A204.1 (cell line): ENCODE measurements around the gene HMGB4.

ENCODE experiments used
- FAIRE-seq: peaks from 2 replicates; lab custom pipeline; 2012; peaks lifted over from hg19 to GRCh38; lab: Jason Lieb, UNC

HMGB4 gene

GRCh38 chr1:33863779-33864178 lies at the start of gene HMGB4:
HMGB4 (plus strand) TSS chr1:33864079; CDS start chr1:33864192, 113 bp downstream.
- FAIRE-seq, result no peak

DNA sequence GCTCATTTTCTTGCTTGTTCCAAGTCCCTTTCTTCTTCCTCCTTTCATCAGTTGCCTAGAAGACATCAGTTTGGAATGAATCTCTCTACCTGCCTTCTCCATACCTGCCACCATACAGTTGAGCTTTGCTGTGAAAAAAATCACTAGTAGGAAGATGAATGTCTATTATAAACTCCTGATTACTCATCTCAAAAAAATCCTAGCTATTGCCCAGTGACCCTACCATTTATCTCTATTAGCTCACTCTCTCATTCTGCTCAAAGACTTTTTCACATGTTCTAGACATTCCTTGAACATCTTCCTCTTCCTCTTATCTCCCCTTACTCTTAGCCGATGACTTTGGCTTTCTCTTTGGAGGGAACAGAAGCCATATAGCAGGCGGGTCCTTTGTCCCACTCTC lies 49.7 kb upstream of the HMGB4 start:
- no peak for FAIRE-seq

DNA sequence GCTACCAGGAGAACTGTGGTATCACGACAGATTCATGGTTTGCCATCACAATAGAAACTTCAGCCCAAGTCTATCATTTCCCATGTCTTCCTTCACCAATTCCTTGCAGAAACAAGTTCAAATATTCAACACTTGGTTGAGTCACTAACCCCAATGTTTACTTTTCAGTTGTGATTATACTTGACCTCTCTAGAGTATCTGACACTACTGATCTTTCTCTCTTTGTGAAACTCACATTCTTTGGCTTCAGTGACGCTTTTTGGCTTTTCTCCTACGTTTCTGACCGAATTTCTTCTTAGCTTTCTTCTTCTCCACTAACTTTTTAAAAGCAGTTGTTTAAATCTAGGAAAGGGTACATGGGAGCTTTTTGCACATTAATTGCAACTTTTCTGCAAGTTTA lies 48.8 kb upstream of the HMGB4 start:
- no peak for FAIRE-seq

- no peak for FAIRE-seq
Measured at GRCh38 chr1:33818071-33818470, 45.8 kb upstream of the HMGB4 start.

DNA sequence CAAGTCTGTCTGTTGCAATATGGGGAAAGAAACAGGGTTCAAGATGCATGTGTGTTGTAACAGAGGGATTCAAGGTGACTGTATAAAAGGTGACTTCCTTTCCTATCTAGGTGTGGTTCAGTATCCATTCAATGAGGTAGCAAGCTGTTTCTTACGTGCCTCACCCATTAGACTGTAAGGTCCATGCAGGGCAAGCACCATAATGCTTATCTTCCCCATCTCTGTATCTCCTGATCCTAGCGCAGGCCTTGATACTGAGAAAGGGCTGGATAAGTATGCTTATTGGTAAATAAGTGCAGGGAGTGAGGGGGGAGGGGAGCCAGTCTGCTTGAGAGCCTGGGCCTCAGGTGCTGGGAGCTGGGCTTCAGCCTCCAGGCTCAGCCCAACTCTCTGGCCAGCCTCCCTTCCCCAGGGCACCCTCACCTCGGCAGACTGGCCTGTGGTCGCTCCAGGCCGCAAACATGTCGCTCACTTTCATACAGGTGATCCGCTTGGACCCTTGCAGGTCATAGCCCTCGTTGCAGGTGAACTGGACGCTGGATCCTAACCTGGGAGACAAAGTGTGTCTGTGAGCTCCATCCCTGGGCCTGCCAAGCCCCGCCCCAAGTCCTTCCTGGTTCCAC lies 44.5 kb upstream of the HMGB4 start:
- FAIRE-seq, result no peak

- FAIRE-seq, result no peak
Measured at GRCh38 chr1:33819913-33820311, 44.0 kb upstream of the HMGB4 start.

DNA sequence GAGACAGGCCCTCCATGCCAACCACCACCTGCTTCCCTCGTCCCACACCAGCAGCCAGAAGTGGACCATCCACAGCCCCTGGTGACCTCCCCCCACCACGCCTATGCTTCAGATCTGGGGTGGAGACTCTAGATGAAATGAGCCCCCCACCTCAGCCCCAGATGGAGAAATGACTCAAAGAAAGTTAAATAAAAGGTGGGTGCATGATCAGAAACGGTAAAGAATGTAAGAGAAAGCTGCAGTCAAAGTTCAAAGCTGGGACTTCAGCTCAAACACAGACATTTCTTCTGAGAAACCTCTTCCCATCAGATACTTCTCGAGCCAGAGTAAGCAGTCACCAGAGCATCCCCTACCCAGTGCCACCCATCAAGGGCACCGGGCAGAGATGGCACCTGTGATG lies 43.1 kb upstream of the HMGB4 start:
- no peak for FAIRE-seq

- FAIRE-seq, result no peak
Measured at GRCh38 chr1:33821291-33821690, 42.6 kb upstream of the HMGB4 start.

DNA sequence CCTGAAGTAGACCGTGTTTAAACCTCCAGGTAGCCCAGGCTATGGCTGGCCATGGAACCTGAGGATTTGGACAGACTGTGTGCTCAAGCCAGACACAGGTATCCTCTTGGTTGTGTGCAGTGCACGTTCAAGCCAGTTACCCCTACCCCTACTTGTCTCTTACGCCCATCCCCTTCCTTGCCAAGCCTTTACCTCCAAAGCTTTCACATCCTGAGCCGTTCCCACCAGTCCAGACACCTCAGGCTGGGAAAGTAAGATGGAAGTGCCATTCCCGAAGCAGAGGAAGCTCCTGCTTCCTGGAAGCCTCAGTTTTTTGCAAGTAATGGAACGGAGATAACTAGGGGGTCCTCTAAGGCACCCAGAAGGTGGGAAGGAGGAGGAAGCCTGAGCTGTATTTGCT lies 41.5 kb upstream of the HMGB4 start:
- no peak for FAIRE-seq

DNA sequence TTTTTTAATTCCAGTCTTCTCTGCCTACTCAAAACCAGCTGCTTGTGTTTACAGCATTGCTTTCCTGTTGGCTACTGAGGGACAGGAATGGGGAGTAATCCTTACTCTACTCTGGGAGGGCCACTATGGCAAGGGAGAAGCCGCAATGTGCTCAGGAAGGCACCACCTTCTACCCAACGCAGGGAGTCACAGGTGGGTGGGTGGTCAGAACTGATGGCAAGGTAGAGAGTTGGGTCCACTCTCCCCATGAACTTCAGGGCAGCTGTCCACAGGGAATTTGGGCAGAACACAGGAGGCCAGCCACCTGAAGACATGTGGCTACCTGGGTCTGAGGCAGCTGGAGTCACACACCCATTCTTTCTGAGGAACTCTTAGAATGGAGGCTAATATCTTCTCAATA lies 40.5 kb upstream of the HMGB4 start:
- no peak for FAIRE-seq

DNA sequence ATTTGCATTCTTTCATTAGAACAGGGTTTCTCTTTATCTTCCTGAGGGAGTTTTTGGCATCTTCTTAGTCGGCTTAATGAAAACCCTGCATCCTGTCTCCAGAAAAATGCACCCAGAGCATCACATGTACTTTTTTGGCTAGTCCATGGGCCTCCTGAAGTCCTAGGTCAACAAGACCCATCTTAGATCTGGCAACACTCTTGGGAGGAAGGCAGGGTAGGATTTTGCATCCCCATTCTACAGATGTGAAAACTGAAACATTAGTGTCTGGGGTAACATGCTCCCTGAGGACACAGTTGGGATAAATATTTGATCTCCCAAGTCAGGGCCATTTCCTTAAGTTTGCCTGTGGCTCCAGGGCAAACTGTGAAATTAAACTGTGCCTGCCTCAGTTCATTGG lies 40.0 kb upstream of the HMGB4 start:
- FAIRE-seq, result no peak

- FAIRE-seq, result no peak
Measured at GRCh38 chr1:33824321-33824720, 39.6 kb upstream of the HMGB4 start.

DNA sequence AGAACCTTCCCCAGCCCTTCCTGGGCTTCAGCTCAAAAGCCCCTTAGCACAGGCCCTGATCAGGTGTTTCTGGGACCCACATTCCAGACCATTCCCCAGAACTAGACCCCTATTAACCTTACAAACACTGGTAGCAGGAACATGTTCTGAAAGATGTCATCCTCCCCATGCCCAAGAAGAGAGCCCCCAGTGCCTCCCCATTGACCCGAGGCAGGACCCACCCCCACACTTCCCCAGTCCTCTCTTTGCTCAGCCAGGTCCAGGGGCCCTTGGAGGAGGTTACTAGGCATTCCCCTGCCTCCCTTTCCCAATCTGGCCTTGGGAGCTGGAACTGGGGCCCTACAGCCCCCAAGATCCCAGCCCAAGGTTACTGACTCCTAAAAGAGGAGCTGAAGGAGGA lies 38.9 kb upstream of the HMGB4 start:
- FAIRE-seq, result no peak

DNA sequence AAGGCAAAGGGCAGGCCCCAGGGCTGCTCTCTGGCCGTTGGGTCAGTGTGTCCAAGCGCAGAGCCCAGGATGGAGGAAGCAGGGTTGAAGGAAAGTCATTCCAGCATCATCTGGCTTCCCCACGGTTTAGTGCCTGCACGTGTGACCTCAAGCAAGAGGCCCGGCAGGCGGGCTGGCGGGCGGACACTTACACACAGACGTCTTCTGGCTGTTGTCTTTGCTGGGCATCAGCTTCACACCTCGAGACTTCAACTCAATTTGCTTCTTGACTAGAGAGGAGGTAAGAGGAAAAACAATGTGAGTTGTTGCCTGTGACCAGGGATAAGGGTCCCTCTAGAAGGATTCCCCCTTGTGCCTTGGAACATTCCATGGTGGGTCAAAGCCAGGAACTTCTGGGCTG lies 38.4 kb upstream of the HMGB4 start:
- no peak for FAIRE-seq

GRCh38 chr1:33826311-33826710 lies 37.6 kb upstream of the HMGB4 start:
- no peak for FAIRE-seq

GRCh38 chr1:33826711-33827110 lies 37.2 kb upstream of the HMGB4 start:
- no peak for FAIRE-seq

DNA sequence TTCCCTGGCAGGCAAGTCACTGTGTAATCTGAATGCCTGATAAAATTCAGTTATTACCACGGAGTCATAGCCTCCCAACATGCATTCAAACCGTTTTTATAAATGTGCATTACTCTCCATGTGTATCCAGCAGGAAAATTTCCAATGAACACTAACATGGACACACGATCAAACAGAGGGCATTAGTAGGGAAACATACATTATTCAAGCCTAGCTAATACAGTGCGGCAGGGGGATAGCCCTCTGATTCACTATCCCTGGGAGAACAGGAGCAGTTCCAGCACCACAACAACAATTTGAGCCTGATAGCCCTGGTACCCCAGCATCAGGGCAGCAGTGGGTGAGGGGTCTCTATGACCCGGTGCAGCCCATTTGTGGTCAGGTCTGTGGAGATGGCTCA lies 35.8 kb upstream of the HMGB4 start:
- no peak for FAIRE-seq

DNA sequence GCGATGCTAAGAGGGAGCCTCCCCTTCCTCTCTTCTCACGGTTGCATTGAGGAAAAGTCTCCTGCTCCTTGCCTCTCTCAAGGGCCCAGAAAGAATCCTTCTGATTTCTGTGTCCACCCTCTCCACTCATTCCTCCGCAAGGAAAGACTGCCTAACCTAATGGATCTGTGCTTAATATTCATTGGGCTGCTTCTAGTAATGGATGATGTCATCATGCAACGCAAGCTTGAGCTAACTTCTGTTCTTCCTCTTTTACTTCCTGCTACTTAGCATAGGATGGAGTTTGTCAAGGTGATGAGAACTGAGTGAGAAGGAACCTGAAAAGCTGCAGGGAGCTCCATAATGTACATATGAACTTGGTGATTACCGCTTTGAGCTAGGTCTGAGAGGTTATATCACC lies 35.2 kb upstream of the HMGB4 start:
- no peak for FAIRE-seq

GRCh38 chr1:33836911-33837310 lies 27.0 kb upstream of the HMGB4 start:
- FAIRE-seq, result no peak

- FAIRE-seq, result no peak
Measured at GRCh38 chr1:33837635-33838034, 26.2 kb upstream of the HMGB4 start.

GRCh38 chr1:33841494-33841893 lies 22.4 kb upstream of the HMGB4 start:
- FAIRE-seq, result no peak

- FAIRE-seq, result no peak
Measured at GRCh38 chr1:33842348-33842747, 21.5 kb upstream of the HMGB4 start.

DNA sequence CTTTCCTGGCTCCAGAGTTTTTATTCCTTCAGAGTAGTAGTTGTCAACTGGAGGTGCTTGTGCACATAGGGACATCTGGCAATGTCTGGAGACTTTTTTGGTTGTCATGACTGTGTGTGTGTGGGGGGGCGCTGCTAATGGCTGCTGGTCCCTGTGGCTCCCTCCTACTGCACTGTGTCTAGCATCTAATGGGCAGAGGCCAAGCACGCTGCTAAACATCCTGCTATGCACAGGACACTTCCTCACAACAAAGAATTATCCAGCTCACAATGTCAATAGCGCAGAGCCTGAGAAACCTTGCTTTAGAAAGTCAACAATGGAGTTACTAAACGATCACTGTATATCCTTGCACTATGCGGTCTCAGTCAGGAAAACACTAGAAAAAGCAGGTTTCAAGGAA lies 19.7 kb upstream of the HMGB4 start:
- FAIRE-seq, result no peak

DNA sequence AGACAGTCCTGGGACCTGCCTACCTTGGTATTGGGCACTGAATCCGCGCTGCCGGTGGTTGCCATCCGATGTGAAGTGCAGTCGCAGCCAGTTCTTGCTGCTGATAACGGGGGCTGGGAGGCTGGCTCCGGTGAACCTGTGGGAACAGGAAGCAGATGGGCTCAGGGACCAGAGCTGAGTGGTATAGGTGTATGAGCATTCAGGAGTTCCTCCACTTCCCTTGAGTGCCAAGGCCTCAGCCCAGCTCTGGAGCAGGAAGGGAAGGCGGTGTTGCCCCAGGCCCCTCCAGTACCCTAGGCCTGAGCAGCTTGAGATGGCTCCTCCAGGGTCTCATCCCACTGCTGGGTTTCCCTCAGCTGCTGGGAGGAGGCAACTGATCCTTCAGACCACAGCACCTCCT lies 17.0 kb upstream of the HMGB4 start:
- FAIRE-seq, result no peak
